Measurements from ENCODE around the gene BTBD7.

Gene BTBD7

DNA sequence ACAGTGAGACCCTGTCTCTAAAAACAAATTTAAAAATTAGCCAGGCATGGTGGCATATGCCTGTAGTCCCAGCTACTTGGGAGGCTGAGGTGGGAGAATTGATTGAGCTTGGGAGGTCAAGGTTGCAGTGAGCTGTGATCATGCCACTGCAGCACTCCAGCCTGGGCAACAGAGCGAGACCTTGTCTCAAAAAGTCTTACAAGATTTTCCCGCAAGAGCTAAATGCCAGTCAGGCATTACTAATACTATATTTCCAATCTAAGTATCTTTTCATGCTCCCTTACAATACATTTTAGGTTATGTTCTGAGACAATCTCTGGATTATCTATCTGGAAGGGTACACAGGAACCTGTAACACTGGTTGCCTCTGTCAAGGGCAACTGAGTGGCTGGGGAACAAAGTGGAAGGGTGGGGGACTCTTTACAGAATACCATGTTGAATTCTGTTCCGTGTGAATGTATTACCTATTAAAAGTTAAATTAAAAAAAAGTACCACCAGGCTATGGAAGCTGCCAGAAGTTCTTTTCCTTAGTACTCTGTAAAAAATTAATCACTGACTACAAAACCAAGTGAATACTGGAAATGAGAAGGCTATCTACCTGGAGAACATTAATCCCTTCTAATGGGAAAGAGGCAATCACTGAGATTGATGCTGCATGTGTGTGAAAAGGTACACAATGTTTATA, 56.7 kb downstream of the BTBD7 start:
- H3K27ac ChIP-seq = no peak overlapping the region
- TF ChIP-seq ZFX (IDR thresholded peaks at IDR 0.05) (no peak), CTCF (conservative IDR thresholded peaks at IDR 0.05) (no peak)

DNA sequence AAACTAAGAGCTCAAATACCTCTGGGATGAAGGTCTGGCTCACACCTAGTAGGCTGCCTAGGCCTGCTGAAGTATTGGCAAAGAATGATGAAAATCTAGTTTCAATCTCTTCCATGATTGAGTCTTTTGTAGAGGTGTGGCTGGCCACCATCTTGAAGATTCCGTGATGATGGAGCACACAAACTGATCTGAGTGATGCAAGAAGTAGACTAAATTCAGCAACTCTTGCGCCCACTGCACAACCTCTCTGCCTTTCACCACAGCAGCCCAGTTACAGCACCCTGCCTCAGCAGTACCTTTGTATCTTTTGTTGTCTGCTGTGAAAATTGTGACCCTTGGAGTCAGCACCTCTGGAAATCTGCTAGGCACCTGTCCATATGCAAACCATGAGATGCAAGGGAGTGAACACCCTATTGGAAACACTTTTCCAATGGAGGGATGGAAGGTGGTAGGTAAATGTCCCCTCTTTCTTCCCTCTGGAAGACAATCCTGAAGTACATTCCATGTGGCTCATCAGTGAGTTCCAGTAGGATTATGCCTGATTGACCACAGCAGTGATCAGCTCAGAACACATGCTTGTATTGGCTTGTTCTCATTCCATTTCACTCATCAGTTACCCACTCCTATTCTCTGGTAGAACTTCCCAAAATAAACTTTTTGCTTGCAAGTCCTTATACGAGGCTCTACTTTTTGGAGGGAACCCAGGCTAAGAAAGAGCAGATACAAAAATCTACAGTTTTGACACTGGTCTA, 58.6 kb downstream of the BTBD7 start:
- no peak overlapping the region for H3K27ac ChIP-seq
- TF ChIP-seq CTCF (conservative IDR thresholded peaks at IDR 0.05) (no peak), ZFX (IDR thresholded peaks at IDR 0.05) (no peak)

DNA sequence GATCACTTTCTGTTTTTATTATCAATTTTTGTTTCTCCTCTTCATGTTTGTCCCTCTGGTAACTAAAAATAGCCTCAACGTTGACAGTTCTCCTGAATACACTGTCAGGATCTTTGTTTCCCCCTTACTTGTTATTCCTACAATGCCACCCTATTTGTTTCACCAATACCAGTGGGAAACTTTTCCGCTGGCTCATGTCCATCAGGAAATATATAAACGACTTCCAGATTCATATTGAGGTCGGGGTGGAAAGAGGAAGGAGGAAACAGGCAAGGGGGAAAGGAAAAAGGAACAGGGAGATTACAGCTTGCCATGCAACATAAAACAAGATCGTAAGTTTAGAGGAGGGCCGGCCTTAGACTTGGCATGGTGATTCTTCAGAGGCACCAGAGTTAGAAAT, 61.7 kb downstream of the BTBD7 start:
- no peak overlapping the region for H3K27ac ChIP-seq
- TF ChIP-seq ZFX (IDR thresholded peaks at IDR 0.05) (no peak), CTCF (conservative IDR thresholded peaks at IDR 0.05) (no peak)

DNA sequence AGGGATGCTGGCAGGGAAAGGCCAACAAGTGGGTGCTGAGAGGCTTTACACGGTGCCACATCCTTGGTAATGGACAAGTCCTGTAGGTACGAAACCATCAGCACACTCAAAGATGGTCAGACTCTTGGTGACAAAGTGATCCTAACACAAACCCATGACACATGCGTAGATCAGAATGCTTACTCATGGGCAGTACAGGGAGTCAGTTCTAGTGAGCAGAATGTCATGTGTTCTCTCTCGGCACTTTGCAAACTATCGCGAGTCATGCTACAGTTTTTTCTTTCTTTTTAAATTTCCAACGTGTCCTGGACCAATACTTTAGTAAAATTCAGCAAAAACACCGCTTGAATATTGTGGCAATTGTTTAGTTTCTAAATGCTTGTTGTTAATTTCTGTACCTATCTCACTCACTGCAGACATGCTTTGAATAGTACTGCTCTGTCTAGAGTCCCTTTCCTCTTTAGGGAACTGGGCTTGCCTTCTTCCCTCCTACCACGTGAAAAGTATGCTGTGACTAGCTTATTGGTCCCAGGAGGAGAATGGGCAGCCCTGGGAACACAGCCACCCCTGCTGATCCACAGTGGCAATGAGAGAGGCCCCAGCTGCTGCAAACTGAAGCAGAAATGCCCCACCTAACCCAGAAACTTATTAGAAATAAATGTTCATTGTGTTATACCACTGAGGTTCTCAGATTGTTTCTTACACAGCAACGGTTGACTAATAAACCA, 63.3 kb downstream of the BTBD7 start:
- no peak overlapping the region for H3K27ac ChIP-seq
- TF ChIP-seq CTCF (conservative IDR thresholded peaks at IDR 0.05) (no peak), ZFX (IDR thresholded peaks at IDR 0.05) (no peak)

DNA sequence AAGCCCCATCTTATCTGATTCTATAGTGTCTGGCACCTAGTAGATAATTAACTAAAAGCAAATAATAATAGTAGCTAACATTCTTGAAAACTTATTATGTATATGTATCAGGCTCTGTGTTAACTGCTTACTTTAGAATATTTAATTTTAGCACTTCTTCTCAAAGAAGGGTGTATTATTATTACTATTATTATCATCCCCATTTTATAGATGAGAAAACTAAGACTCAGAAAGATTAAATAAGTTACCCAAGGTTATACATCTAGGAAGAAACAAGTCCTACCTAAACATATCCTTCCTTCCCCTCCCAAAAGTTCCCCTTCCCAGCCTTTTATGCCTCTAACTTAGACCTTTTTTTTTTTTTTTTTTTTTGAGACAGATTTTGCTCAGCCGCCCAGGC, 64.4 kb downstream of the BTBD7 start:
- H3K27ac ChIP-seq = no peak overlapping the region
- no peak for TF ChIP-seq ZFX (IDR thresholded peaks at IDR 0.05)
- no peak for TF ChIP-seq CTCF (conservative IDR thresholded peaks at IDR 0.05)

DNA sequence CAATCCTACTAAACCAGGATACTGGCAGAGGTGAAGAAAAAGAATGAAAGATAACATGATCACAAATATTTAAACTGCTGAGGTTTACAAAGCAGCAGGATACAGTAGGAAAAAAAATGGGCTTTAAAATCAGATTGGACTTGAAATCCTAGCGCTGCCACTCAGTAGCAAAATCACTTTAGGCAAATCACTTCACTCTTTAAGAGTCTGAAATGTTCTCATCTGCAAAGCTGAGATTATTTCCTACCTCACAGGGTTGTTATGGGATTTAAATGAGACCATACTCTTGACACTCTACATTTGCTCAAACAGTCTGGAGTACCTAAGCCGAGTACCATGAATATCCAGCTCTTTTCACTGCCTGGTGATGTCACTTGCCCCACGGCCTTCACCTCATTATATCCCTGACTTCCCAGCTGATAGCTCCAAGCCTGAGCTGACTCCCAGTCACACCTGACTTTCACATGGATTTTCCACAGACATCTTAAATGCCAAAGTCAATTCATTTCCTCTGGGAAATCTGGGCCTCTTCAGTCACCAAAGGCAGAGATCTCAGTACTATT, 65.6 kb downstream of the BTBD7 start:
- TF ChIP-seq CTCF (conservative IDR thresholded peaks at IDR 0.05) (no peak), ZFX (IDR thresholded peaks at IDR 0.05) (no peak)

More for the DNA sequence above, 65.6 kb downstream of the BTBD7 start:
- H3K27ac ChIP-seq = no peak overlapping the region
